ENCODE results near the gene RNU4-1.

The RNU4-1 gene

GRCh38 chr12:120265473-120266179 lies 27.4 kb downstream of the RNU4-1 start, which contains the start of gene PXN:
Gene PXN (minus strand): TSS chr12:120265730. CDS start chr12:120265629, 101 bp downstream.
- H3K36me3 ChIP-seq (ENCODE audit: low read length): no peaks in the 10 kb centered on the region
- H2AFZ ChIP-seq (ENCODE audit: low read depth, low read length, severe bottlenecking): peak within 1 kb of the TSS; percentile 84
- H3K9me3 ChIP-seq (ENCODE audit: insufficient read depth, low read length): no peaks in the 10 kb centered on the region
- H3K27ac ChIP-seq (ENCODE audit: low read depth, low read length): no peak within 1 kb of the TSS
- H3K9ac ChIP-seq (ENCODE audit: low read length): peak within 1 kb of the TSS; percentile 75
- H3K27me3 ChIP-seq (ENCODE audit: low read length): no peaks in the 10 kb centered on the region
- no peaks in the 10 kb centered on the region for H3K79me2 ChIP-seq (ENCODE audit: insufficient read depth, low read length)
- peak within 1 kb of the TSS; percentile 68 for H3K4me3 ChIP-seq (ENCODE audit: insufficient read depth, low read length, poor library complexity, severe bottlenecking)
- no peaks in the 10 kb centered on the region for H3K9me2 ChIP-seq (replicated peaks; ENCODE audit: insufficient read depth, low read length)
- H3K4me2 ChIP-seq (ENCODE audit: low read depth, low read length, poor library complexity, severe bottlenecking): peak within 1 kb of the TSS; percentile 70
- H4K20me1 ChIP-seq (ENCODE audit: low read depth, low read length): no peaks in the 10 kb centered on the region
- no peak for TF ChIP-seq EZH2phosphoT487 (conservative IDR thresholded peaks at IDR 0.05; ENCODE audit: low read length)
- TF ChIP-seq, protein P1, sequence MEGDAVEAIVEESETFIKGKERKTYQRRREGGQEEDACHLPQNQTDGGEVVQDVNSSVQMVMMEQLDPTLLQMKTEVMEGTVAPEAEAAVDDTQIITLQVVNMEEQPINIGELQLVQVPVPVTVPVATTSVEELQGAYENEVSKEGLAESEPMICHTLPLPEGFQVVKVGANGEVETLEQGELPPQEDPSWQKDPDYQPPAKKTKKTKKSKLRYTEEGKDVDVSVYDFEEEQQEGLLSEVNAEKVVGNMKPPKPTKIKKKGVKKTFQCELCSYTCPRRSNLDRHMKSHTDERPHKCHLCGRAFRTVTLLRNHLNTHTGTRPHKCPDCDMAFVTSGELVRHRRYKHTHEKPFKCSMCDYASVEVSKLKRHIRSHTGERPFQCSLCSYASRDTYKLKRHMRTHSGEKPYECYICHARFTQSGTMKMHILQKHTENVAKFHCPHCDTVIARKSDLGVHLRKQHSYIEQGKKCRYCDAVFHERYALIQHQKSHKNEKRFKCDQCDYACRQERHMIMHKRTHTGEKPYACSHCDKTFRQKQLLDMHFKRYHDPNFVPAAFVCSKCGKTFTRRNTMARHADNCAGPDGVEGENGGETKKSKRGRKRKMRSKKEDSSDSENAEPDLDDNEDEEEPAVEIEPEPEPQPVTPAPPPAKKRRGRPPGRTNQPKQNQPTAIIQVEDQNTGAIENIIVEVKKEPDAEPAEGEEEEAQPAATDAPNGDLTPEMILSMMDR (IDR thresholded peaks at IDR 0.05; ENCODE audit: insufficient read depth, low read length, poor library complexity, severe bottlenecking): peak; percentile 78
- no peaks in the 10 kb centered on the region for H3F3A ChIP-seq (ENCODE audit: insufficient read depth)

DNA sequence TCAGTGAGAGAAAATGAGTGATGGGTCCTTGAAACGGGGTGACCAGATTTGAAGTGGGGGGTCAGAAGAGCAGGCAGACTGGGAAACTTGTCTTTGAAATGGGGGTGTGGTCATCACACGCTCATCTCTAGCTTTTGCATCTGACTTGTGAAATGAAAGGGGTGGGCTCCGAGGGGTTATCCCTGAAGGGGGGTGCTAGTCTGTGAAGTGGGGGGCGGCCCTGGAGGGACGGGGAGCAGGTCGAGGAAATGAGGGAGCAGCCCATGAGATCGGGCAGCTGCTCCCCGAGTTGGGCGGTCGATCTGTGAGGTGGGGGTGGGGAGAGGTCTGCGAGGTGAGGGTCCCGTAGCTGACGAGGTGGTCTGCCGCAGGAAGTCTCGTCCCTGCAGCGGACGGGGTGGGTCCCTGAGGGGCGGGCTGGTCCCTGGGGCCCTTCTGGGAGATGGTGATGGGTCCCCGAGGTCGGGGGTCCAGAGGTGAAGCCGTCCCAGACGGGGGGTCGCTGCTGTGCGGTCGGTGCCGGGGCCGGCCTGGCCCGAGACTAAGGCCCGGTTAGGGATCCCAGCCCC lies 28.0 kb downstream of the RNU4-1 start:
- peak overlapping the region; percentile 70 for H3K4me2 ChIP-seq (ENCODE audit: low read depth, low read length, poor library complexity, severe bottlenecking)
- no peak for TF ChIP-seq EZH2phosphoT487 (conservative IDR thresholded peaks at IDR 0.05; ENCODE audit: low read length)
- TF ChIP-seq, protein P1 (IDR thresholded peaks at IDR 0.05; ENCODE audit: insufficient read depth, low read length, poor library complexity, severe bottlenecking): no peak
- no peaks in the 10 kb centered on the region for H3K27me3 ChIP-seq (ENCODE audit: low read length)
- H4K20me1 ChIP-seq (ENCODE audit: low read depth, low read length): no peaks in the 10 kb centered on the region
- no peaks in the 10 kb centered on the region for H3K9me3 ChIP-seq (ENCODE audit: insufficient read depth, low read length)
- H3K9me2 ChIP-seq (replicated peaks; ENCODE audit: insufficient read depth, low read length): no peaks in the 10 kb centered on the region
- peak overlapping the region; percentile 84 for H2AFZ ChIP-seq (ENCODE audit: low read depth, low read length, severe bottlenecking)
- no peaks in the 10 kb centered on the region for H3F3A ChIP-seq (ENCODE audit: insufficient read depth)
- no peaks in the 10 kb centered on the region for H3K79me2 ChIP-seq (ENCODE audit: insufficient read depth, low read length)
- H3K27ac ChIP-seq (ENCODE audit: low read depth, low read length): no peak overlapping the region
- no peaks in the 10 kb centered on the region for H3K36me3 ChIP-seq (ENCODE audit: low read length)
- H3K4me3 ChIP-seq (ENCODE audit: insufficient read depth, low read length, poor library complexity, severe bottlenecking): peak overlapping the region; percentile 68
- H3K9ac ChIP-seq (ENCODE audit: low read length): peak overlapping the region; percentile 75

DNA sequence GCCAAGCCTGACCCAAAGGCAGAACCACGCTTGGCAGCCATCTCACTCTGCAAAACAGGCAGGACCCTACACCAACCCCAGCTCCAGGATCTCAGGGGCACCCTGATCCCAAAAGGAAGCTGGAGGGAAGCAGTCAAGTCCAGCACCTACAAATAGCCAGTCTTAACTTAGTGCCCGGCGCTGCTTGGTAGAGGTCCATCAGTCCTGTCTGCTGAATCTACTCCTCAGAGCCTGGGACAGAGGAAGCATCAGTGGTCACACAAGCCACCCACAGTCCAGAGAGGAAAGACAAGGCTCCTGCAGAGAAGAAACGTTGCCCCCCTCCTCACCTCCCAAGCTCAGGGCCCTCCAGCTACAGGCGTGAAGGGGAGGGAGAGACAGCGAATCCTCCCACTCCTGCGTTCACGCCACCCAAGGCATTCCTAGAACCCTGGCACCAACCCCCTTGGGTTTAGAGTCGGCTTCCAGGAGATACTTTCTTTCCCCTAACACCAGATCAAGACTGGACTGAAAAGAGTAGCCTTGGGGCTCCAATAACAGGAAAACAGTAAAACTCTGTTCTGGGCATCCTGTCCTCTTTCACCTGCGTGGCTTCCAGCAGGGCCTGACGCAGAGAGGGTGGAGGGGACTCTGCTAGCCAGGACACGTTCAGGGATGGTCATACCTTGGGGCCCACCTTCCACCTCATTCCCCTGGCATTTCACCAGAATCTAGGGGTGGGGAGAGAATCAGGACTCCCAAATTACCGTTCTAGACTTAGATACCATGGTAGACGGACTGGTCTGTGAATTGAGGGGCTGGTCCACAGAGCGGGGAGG lies 28.7 kb downstream of the RNU4-1 start:
- H4K20me1 ChIP-seq (ENCODE audit: low read depth, low read length): no peaks in the 10 kb centered on the region
- H3K9me3 ChIP-seq (ENCODE audit: insufficient read depth, low read length): no peaks in the 10 kb centered on the region
- no peak overlapping the region for H3K4me3 ChIP-seq (ENCODE audit: insufficient read depth, low read length, poor library complexity, severe bottlenecking)
- no peaks in the 10 kb centered on the region for H3K9me2 ChIP-seq (replicated peaks; ENCODE audit: insufficient read depth, low read length)
- H2AFZ ChIP-seq (ENCODE audit: low read depth, low read length, severe bottlenecking): no peak overlapping the region
- H3K27ac ChIP-seq (ENCODE audit: low read depth, low read length): no peak overlapping the region
- H3K36me3 ChIP-seq (ENCODE audit: low read length): no peaks in the 10 kb centered on the region
- H3F3A ChIP-seq (ENCODE audit: insufficient read depth): no peaks in the 10 kb centered on the region
- peak overlapping the region; percentile 70 for H3K4me2 ChIP-seq (ENCODE audit: low read depth, low read length, poor library complexity, severe bottlenecking)
- H3K79me2 ChIP-seq (ENCODE audit: insufficient read depth, low read length): no peaks in the 10 kb centered on the region
- H3K9ac ChIP-seq (ENCODE audit: low read length): peak overlapping the region; percentile 75; the same call in 1 of the 2 replicates
- no peaks in the 10 kb centered on the region for H3K27me3 ChIP-seq (ENCODE audit: low read length)
- TF ChIP-seq EZH2phosphoT487 (conservative IDR thresholded peaks at IDR 0.05; ENCODE audit: low read length): no peak
- TF ChIP-seq, protein P1 (IDR thresholded peaks at IDR 0.05; ENCODE audit: insufficient read depth, low read length, poor library complexity, severe bottlenecking): no peak
